D721Med (cell line): Measurements from ENCODE around the gene OPA3.

Experiments used
- DNase-seq: peaks from one replicate; pipeline ENCODE4 v3.0.0; 2011; ENCODE audit warnings: low spot score; ENCODE audit not compliant: insufficient read length
- FAIRE-seq: peaks from 2 replicates; lab custom pipeline; 2011; peaks lifted over from hg19 to GRCh38; lab: Jason Lieb, UNC
- CTCF ChIP-seq: IDR thresholded peaks from 2 replicates; pipeline ENCODE4 v1.5.1; 2012; ENCODE audit warnings: mild to moderate bottlenecking, control low read depth; ENCODE audit not compliant: insufficient read depth; ENCODE audit errors: missing control alignments

OPA3 gene

GRCh38 chr19:45595814-45596213 is 11.2 kb upstream of the OPA3 start:
- DNase-seq (no peak), FAIRE-seq (no peak)
- TF ChIP-seq CTCF: no peak

- DNase-seq (no peak), FAIRE-seq (no peak)
- no peak for TF ChIP-seq CTCF
Observed at GRCh38 chr19:45593520-45593919, 8.9 kb upstream of the OPA3 start.

- FAIRE-seq (no peak), DNase-seq (no peak)
- TF ChIP-seq CTCF: no peak
Observed at GRCh38 chr19:45592366-45592765, 7.8 kb upstream of the OPA3 start.

- no peak for DNase-seq
- no peak for FAIRE-seq
- TF ChIP-seq CTCF: no peak
Observed at GRCh38 chr19:45591638-45592005, 7.0 kb upstream of the OPA3 start.

GRCh38 chr19:45591004-45591637 is 6.5 kb upstream of the OPA3 start:
- FAIRE-seq: no peak
- no peak for DNase-seq
- peak; percentile 93 for TF ChIP-seq CTCF

- no peak for TF ChIP-seq CTCF
- DNase-seq (no peak), FAIRE-seq (no peak)
Observed at GRCh38 chr19:45590300-45591003, 5.8 kb upstream of the OPA3 start.

GRCh38 chr19:45589768-45590167 is 5.2 kb upstream of the OPA3 start:
- no peak for TF ChIP-seq CTCF
- FAIRE-seq (no peak), DNase-seq (no peak)
